Measurements from ENCODE around the gene UBE2E1.
"Not testable (repeated sequence)": the region's sequence is repeated elsewhere in the genome, so short reads cannot be mapped to it uniquely, and the experiment has no call there.

The UBE2E1 gene

DNA sequence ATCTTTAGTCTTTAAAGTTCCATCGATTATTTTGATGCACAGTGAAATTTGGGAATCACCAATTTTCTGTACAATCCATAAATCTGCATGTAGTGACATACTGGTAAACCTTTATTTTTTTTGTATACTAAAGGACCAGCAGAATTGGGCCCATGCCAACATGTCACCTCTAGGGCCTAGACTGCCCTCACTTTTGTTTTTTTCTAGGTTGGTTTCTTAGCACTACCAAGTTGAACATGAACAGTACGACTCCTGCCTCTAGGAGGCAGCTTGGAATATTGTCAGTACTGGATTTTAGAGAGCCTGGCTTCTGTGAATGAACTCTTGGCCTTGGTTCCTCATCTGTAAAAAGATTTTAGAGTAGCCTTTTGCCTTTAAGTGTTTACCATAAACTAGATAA is 78.7 kb downstream of the UBE2E1 start:
- no peak for DNase-seq

- no peak for DNase-seq
These were observed 79.5 kb downstream of the UBE2E1 start for GRCh38 chr3:23885210-23885609.

DNA sequence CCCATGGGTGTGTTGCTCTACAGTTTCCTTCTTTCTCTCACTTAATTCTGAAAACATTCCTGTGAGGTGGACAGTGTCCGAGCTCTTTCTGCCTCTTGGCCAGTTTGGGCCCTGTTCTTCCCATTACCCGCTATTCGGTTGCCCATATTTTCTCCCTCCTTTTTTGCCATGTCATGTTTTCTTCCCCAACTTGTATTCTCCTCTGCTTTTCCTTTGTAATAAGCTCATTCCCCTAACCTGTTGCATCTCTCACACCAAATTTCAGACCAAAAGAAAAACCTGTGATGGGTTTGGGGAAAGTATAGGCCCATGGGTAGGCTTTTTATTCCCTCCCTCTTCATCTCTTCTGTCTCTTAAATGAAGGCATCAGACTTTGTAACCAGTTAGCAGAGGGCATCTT is 80.6 kb downstream of the UBE2E1 start:
- no peak for DNase-seq

GRCh38 chr3:23888617-23889228 is 83.0 kb downstream of the UBE2E1 start:
- DNase-seq, result no peak

GRCh38 chr3:23889386-23889785 is 83.6 kb downstream of the UBE2E1 start:
- no peak for DNase-seq

- DNase-seq, result no peak
These were observed 84.2 kb downstream of the UBE2E1 start for GRCh38 chr3:23889950-23890349.

DNA sequence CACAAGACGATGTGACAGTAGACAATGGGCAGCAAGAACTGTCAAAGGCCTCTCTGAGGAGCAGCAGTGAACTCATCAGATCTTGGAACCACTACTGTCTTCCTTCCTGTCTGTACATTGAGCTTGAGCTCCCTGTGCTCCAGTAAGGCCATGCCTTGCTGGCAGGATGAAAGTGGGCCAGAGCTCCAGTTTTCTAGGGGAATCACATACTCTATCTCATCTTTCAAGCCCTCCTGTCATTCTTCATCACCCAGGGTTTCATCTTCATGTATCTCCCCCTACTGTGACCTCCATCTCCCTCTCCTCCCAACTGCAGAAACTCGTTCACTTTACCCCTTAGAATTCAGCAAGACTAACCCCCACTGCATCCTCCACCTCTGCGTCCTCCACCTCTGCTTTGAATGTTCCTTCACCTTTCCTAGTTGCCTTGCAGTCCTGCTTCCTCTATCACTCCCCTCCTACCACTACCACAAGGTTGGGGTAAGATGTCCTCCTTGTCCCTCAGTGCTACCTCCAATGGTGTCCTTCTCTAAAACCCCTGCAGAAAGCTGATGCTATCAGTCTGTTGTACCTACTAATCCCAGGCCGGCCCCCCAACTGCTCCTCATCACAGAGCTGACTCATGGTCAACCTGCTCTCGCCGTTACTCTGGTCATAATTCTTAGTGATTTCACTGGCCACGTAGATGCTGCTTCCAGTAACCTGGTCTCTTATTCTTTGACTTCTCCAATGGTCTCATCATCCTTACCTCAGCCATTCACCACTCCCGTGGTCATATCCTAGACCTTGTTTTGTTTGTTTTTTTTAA is 88.7 kb downstream of the UBE2E1 start:
- DNase-seq, result no peak

DNA sequence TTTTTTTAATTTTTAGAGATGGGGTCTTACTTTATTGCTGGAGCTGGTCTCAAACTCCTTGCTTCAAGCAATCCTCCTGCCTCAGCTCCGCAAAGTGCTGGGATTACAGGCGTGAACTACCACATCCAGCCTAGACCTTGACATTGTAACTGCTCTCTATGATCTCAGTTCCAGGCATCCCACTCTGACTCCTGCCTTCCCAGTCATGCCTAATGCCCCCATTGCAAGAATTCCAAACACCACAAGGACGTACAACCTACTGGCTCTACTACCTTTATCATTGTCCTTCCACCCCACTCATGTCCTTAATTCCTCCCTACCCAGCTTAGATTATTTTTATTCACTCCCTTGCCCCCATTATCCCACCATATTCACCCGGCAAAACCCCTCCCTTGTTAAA is 89.4 kb downstream of the UBE2E1 start:
- DNase-seq, result no peak

DNA sequence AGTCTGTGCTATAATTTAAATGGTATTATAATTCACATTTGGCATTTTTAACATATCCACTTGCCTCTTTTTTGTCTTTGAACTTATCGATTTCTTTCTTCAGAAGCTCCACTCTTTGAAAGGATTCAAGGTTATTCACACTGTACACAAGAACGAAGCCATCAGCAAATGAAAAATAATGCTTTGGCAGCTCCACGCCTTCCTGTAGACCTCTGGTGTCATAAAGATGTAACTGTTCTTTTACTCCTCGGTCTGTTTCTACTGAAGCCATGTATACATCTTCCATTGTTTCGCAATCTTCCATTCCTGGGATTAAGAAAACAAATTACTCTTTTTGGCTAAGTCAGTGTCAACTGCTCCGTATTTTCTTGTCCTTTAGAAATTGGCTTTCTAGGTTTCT is 95.0 kb downstream of the UBE2E1 start:
- DNase-seq, result no peak

DNA sequence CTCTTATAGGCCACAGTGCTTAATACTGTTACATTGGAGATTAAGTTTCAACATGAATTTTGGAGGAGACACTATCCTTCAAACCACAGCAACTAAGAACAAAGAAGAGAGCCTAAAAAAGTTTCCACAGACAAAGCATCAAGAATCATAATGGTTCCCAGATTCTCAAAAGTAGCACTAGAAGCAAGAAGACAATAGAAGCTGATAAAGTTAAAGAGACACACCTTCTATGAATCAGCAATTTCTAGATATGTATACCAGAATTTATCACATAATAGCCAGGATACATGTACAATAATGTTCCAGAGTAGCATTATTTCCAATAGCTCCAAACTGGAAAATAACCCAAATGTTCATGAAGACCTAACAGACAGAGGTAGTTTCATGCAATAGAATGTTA is 98.8 kb downstream of the UBE2E1 start:
- DNase-seq, result no peak

- no peak for DNase-seq
These were observed 103.6 kb downstream of the UBE2E1 start for GRCh38 chr3:23909341-23909740.

GRCh38 chr3:23911397-23911796 is 105.6 kb downstream of the UBE2E1 start:
- no peak for DNase-seq

GRCh38 chr3:23912335-23912734 is 106.6 kb downstream of the UBE2E1 start:
- not testable (repeated sequence) for DNase-seq

GRCh38 chr3:23913182-23913581 is 107.4 kb downstream of the UBE2E1 start:
- no peak for DNase-seq

DNA sequence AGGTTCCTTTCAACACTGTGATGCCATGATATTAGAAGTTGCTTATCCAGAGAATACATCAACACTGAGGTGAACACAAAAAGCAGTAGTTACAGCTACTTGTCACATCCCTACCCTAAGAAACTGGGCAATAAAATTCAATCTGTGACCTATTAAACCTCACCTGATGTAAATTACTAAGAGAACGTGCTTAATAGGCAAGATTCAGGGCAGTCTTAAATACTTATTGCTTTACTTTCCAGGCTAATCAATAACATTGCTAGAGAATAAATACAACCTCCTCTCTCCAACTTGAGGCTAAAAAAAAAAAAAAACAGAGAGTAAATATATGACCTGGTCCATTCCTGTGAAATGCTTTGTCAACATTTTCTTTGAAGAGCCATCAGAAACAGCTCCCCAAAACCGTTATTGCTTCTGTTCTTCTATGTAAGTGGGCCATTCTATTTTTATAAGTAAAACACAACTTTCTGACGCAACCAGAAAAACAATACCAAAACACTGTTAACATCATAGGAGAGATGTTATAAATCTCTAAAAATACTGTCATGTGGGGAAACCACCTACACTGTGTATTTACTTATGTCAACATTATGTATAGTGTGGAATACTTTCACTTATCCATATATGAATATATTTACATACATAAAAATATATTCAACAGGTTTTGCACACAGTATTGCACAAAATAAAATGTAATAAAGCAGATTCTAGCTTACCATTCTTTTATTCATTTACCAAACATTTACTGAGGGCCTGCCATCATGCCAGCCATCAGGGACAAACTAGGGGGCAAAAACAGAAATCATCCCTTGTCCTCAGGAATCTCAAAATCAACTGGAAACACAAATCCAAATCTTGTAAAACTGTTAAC is 108.4 kb downstream of the UBE2E1 start:
- DNase-seq, result no peak

DNA sequence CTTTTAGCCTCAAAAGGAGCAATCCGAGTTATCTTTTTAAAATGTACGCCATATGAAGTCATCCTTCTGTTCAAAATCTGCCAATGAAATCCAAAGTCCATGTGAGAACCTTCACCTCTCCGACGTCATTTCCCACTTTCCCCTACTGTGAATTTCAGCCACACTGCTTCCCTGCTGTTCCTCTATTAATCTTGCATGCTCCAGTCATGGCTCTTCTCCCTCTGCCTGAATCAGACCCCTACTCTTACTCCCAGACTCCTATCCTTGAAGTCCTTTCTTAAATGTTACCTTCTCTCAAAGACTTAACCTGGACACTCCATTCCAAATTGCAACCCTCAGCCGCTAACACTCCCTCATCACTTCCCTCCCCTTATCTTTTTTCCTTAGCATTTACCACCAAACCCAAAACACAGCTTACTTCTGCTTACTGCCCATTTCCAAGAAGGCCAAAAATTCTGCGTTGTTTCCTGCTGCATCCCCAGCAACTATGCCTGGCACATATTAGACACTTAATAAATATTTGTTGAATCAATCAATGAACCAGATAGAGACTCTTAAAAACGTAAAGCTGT is 109.9 kb downstream of the UBE2E1 start:
- peak; percentile 56 for DNase-seq

- no peak for DNase-seq
These were observed 110.6 kb downstream of the UBE2E1 start for GRCh38 chr3:23916152-23916885.

DNA sequence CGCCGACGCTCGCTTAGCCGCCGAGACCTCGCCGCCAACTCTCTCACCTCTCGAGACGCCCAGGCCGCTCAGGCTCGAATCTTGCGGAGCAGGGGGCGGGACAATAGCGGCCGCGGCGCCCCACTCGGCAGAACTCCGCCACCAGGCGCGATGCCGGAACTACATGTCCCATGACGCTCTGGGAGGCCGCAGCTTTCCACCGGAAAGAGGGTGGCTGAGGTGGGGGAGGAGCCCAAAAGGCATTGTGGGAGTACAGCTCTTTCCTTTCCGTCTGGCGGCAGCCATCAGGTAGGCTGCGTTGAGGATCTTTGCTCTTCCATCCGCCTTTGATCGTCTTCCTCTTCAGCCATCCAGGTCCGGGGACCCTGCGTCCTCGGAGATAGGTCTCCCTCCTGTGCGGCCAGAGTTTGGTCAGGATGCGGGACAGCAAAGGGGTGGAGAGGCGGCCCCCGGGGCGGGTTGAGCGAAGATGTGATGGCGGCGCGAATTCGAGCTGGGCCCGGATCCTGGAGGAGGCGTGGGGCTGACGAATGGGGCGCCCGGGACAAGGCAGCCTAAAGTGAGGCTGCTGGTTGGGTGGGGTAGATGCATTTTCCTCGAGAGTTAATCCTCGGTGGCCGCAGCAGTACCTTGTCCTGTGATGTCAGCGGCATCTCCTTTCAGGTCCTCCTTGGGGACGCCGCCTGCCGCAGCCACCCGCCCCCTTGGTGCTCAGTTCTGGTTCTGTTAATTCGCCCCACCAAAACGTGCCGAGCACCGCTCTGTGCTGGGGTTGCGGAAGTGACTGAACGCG is 111.3 kb downstream of the UBE2E1 start, which contains the start of the genes NKIRAS1 and RPL15:
NKIRAS1 (minus strand) TSS at position 105 of the 793 bp plus-strand sequence. CDS start 6,086 bp downstream, outside the sequence.
RPL15 (plus strand) TSS at position 247 of the 793 bp plus-strand sequence. CDS start 728 bp downstream, outside the sequence.
- DNase-seq, result peak; percentile 98

DNA sequence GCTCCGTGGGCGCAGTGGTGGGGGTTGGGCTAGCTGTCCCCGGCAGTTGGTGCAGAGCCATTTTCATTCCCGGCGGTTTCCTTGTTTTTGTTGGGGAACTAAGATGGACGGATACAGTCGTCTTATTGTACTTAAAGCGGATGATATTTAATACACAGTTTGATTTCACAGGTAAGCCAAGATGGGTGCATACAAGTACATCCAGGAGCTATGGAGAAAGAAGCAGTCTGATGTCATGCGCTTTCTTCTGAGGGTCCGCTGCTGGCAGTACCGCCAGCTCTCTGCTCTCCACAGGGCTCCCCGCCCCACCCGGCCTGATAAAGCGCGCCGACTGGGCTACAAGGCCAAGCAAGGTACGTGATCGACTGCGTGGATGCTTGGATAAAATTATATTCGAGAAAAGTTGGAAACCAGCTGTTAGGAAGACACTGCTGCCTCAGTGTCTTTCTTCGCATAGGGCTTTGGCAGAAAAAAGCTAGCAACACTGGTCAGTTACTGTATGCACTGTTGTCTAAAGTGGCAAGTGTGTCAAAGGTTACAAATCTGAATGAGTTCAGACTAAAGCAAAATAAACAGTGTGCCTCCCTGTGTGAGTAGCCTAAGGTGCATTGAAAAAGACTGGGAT is 112.0 kb downstream of the UBE2E1 start:
- peak; percentile 52 for DNase-seq

GRCh38 chr3:23918331-23918730 is 112.6 kb downstream of the UBE2E1 start:
- DNase-seq, result not testable (repeated sequence)

DNA sequence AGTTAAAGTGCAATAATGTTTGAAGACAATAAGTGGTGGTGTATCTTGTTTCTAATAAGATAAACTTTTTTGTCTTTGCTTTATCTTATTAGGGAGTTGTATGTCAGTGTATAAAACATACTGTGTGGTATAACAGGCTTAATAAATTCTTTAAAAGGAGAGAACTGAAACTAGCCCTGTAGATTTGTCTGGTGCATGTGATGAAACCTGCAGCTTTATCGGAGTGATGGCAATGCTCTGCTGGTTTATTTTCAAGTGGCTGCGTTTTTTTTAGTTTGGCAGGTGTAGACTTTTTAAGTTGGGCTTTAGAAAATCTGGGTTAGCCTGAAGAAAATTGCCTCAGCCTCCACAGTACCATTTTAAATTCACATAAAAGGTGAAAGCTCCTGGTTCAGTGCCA is 113.9 kb downstream of the UBE2E1 start:
- no peak for DNase-seq
